Activated T-cell treated with anti-CD3 and anti-CD28 coated beads, Interleukin-2, amount 50 U/mL, for 72 hours (primary cell): ENCODE data around the gene DIP2C. TPM values are rescaled to one million over a fixed set of nuclear protein-coding genes. Genes with fewer than 3 reads are reported as not detected.
"Not testable (repeated sequence)": the region's sequence is repeated elsewhere in the genome, so short reads cannot be mapped to it uniquely, and the experiment has no call there.

ENCODE experiments used
- ATAC-seq, 2 donors: fragments of 150-1000 bp; cut with Tn5 transposase; replicated peaks in 1 of 2; 2 replicates each; pipeline ENCODE4 v1.10.0; 2021; ENCODE audit warnings: moderate library complexity in 2 of 2, mild to moderate bottlenecking in 1 of 2
- DNase-seq, 2 donors: peaks; one replicate each; pipeline ENCODE4 v3.0.0; 2021 to 2022; ENCODE audit warnings: mixed read lengths in 1 of 2
- H3K27ac Mint-ChIP-seq: one replicate; pipeline ENCODE4 v1.8.0; 2022; ENCODE audit warnings: mild to moderate bottlenecking, moderate library complexity, mixed read lengths
- H3K27me3 Mint-ChIP-seq: one replicate; pipeline ENCODE4 v1.8.0; 2022; ENCODE audit warnings: low read depth, mixed read lengths
- H3K36me3 Mint-ChIP-seq, 2 donors: one replicate each; pipeline ENCODE4 v1.8.0; 2022; ENCODE audit warnings: mixed read lengths in 2 of 2, mild to moderate bottlenecking in 1 of 2; ENCODE audit not compliant: insufficient read depth in 2 of 2
- H3K4me1 Mint-ChIP-seq: one replicate; pipeline ENCODE4 v1.8.0; 2022; ENCODE audit warnings: low read depth, mixed read lengths
- H3K4me3 Mint-ChIP-seq, 2 donors: one replicate each; pipeline ENCODE4 v1.8.0; 2022; ENCODE audit warnings: mild to moderate bottlenecking in 2 of 2, mixed read lengths in 2 of 2, moderate library complexity in 2 of 2
- H3K9me3 Mint-ChIP-seq, 2 donors: one replicate each; pipeline ENCODE4 v1.8.0; 2022; ENCODE audit warnings: mixed read lengths in 2 of 2
- total RNA-seq, 2 donors: library from RNA; stranded (reverse); gene quantifications; one replicate each; pipeline ENCODE4 v1.2.3, GENCODE V29; 2022

Gene DIP2C
- total RNA-seq, 2 donors from 2014 or later = 0.70 to 1.6 TPM

GRCh38 chr10:533186-533585, 156.3 kb downstream of the DIP2C start:
- ATAC-seq (no peak), DNase-seq (no peak)
- no peak overlapping the region for H3K4me3 Mint-ChIP-seq
- no peaks in the 10 kb centered on the region for H3K4me1 Mint-ChIP-seq
- no peaks in the 10 kb centered on the region for H3K27me3 Mint-ChIP-seq
- no peaks in the 10 kb centered on the region for H3K9me3 Mint-ChIP-seq
- H3K27ac Mint-ChIP-seq = no peak overlapping the region
- no peaks in the 10 kb centered on the region for H3K36me3 Mint-ChIP-seq

- not testable (repeated sequence) for DNase-seq, H3K4me1 Mint-ChIP-seq, H3K4me3 Mint-ChIP-seq, H3K27me3 Mint-ChIP-seq, H3K9me3 Mint-ChIP-seq, H3K36me3 Mint-ChIP-seq, H3K27ac Mint-ChIP-seq, ATAC-seq
These were observed 157.1 kb downstream of the DIP2C start for GRCh38 chr10:532331-532730.

GRCh38 chr10:531541-531940, 157.9 kb downstream of the DIP2C start:
- Mint-ChIP-seq H3K36me3 (no peaks in the 10 kb centered on the region), H3K27ac (no peak overlapping the region), H3K4me3 (no peak overlapping the region), H3K9me3 (no peaks in the 10 kb centered on the region), H3K27me3 (no peaks in the 10 kb centered on the region), H3K4me1 (no peaks in the 10 kb centered on the region)
- no peak for ATAC-seq
- no peak for DNase-seq

- no peak overlapping the region for H3K27ac Mint-ChIP-seq
- no peaks in the 10 kb centered on the region for H3K27me3 Mint-ChIP-seq
- H3K4me1 Mint-ChIP-seq = no peaks in the 10 kb centered on the region
- ATAC-seq = no peak
- H3K9me3 Mint-ChIP-seq = no peaks in the 10 kb centered on the region
- no peak overlapping the region for H3K4me3 Mint-ChIP-seq
- no peaks in the 10 kb centered on the region for H3K36me3 Mint-ChIP-seq
- no peak for DNase-seq
These were observed 158.8 kb downstream of the DIP2C start for GRCh38 chr10:530717-531116.

- DNase-seq (no peak), ATAC-seq (no peak)
- H3K27me3 Mint-ChIP-seq = no peaks in the 10 kb centered on the region
- H3K9me3 Mint-ChIP-seq = no peaks in the 10 kb centered on the region
- H3K4me1 Mint-ChIP-seq = no peaks in the 10 kb centered on the region
- no peak overlapping the region for H3K4me3 Mint-ChIP-seq
- no peak overlapping the region for H3K27ac Mint-ChIP-seq
- H3K36me3 Mint-ChIP-seq = no peaks in the 10 kb centered on the region
These were observed 159.8 kb downstream of the DIP2C start for GRCh38 chr10:529468-530230.

GRCh38 chr10:528173-529165, 161.0 kb downstream of the DIP2C start:
- Mint-ChIP-seq H3K4me3 (no peak overlapping the region), H3K27me3 (no peaks in the 10 kb centered on the region), H3K36me3 (no peaks in the 10 kb centered on the region), H3K27ac (no peak overlapping the region), H3K9me3 (no peaks in the 10 kb centered on the region), H3K4me1 (no peaks in the 10 kb centered on the region)
- no peak for ATAC-seq
- no peak for DNase-seq

GRCh38 chr10:527416-527815, 162.1 kb downstream of the DIP2C start:
- Mint-ChIP-seq H3K27me3 (peaks cover 6% of the 10 kb centered on the region), H3K4me1 (no peaks in the 10 kb centered on the region), H3K27ac (no peak overlapping the region), H3K9me3 (no peaks in the 10 kb centered on the region), H3K36me3 (no peaks in the 10 kb centered on the region), H3K4me3 (no peak overlapping the region)
- ATAC-seq (no peak), DNase-seq (no peak)

- Mint-ChIP-seq H3K4me3 (no peak overlapping the region), H3K27me3 (peaks cover 6% of the 10 kb centered on the region), H3K36me3 (no peaks in the 10 kb centered on the region), H3K4me1 (no peaks in the 10 kb centered on the region), H3K27ac (no peak overlapping the region), H3K9me3 (no peaks in the 10 kb centered on the region)
- no peak for DNase-seq
- ATAC-seq = no peak
These were observed 162.7 kb downstream of the DIP2C start for GRCh38 chr10:526651-527312.

GRCh38 chr10:525565-526315, 163.7 kb downstream of the DIP2C start:
- Mint-ChIP-seq H3K9me3 (no peaks in the 10 kb centered on the region), H3K4me3 (no peak overlapping the region), H3K27ac (no peak overlapping the region), H3K4me1 (no peaks in the 10 kb centered on the region), H3K27me3 (peaks cover 14% of the 10 kb centered on the region), H3K36me3 (no peaks in the 10 kb centered on the region)
- ATAC-seq (no peak), DNase-seq (no peak)

- Mint-ChIP-seq H3K27me3 (peaks cover 14% of the 10 kb centered on the region), H3K9me3 (no peaks in the 10 kb centered on the region), H3K4me1 (no peaks in the 10 kb centered on the region), H3K36me3 (no peaks in the 10 kb centered on the region), H3K27ac (no peak overlapping the region), H3K4me3 (no peak overlapping the region)
- DNase-seq (no peak), ATAC-seq (no peak)
These were observed 165.5 kb downstream of the DIP2C start for GRCh38 chr10:523925-524324.

GRCh38 chr10:522350-522749, 167.1 kb downstream of the DIP2C start:
- Mint-ChIP-seq H3K36me3 (no peaks in the 10 kb centered on the region), H3K27ac (no peak overlapping the region), H3K9me3 (no peaks in the 10 kb centered on the region), H3K4me3 (no peak overlapping the region), H3K4me1 (no peaks in the 10 kb centered on the region), H3K27me3 (peaks cover 14% of the 10 kb centered on the region)
- no peak for ATAC-seq
- no peak for DNase-seq

GRCh38 chr10:521261-522250, 167.9 kb downstream of the DIP2C start:
- no peak for ATAC-seq
- H3K27me3 Mint-ChIP-seq = peaks cover 14% of the 10 kb centered on the region
- no peaks in the 10 kb centered on the region for H3K4me1 Mint-ChIP-seq
- no peaks in the 10 kb centered on the region for H3K36me3 Mint-ChIP-seq
- no peak for DNase-seq
- H3K9me3 Mint-ChIP-seq = no peaks in the 10 kb centered on the region
- no peak overlapping the region for H3K4me3 Mint-ChIP-seq
- H3K27ac Mint-ChIP-seq = no peak overlapping the region
